Measurements from ENCODE around the gene NFASC. TPM values are rescaled to one million over a fixed set of nuclear protein-coding genes. Genes with fewer than 3 reads are reported as not detected.

NFASC gene
- polyA plus RNA-seq, 1 donor from 2014 or later: 0.50 TPM

GRCh38 chr1:204889681-204890383 is 19.2 kb downstream of the NFASC start:
- H3K36me3 Mint-ChIP-seq: no peaks in the 10 kb centered on the region
- H3K27me3 Mint-ChIP-seq: peaks cover 10% of the 10 kb centered on the region
- H3K27ac Mint-ChIP-seq: no peak overlapping the region
- peaks cover 4 to 7% (median 6%) of the 10 kb centered on the region in 3 donors for H3K4me1 Mint-ChIP-seq
- H3K9me3 Mint-ChIP-seq: no peaks in the 10 kb centered on the region
- H3K4me3 Mint-ChIP-seq: no peak overlapping the region

- no peak overlapping the region for H3K4me3 Mint-ChIP-seq
- no peak overlapping the region for H3K27ac Mint-ChIP-seq
- peaks cover 11% of the 10 kb centered on the region for H3K27me3 Mint-ChIP-seq
- peaks cover 2% of the 10 kb centered on the region for H3K36me3 Mint-ChIP-seq
- H3K9me3 Mint-ChIP-seq: no peaks in the 10 kb centered on the region
- H3K4me1 Mint-ChIP-seq: peaks cover 4 to 7% (median 6%) of the 10 kb centered on the region in 3 donors
Measured at GRCh38 chr1:204891860-204892259, 21.2 kb downstream of the NFASC start.

- peaks cover 16% of the 10 kb centered on the region for H3K27me3 Mint-ChIP-seq
- peaks cover 2% of the 10 kb centered on the region for H3K36me3 Mint-ChIP-seq
Measured at GRCh38 chr1:204894031-204894430, 23.4 kb downstream of the NFASC start.

GRCh38 chr1:204894606-204895005 is 23.9 kb downstream of the NFASC start:
- no peak overlapping the region for H3K4me3 Mint-ChIP-seq
- H3K9me3 Mint-ChIP-seq: no peaks in the 10 kb centered on the region
- H3K27ac Mint-ChIP-seq: no peak overlapping the region
- peaks cover 16% of the 10 kb centered on the region for H3K27me3 Mint-ChIP-seq
- peaks cover 3 to 7% (median 5%) of the 10 kb centered on the region in 3 donors for H3K4me1 Mint-ChIP-seq
- peaks cover 2% of the 10 kb centered on the region for H3K36me3 Mint-ChIP-seq

More at GRCh38 chr1:204894031-204894430, 23.4 kb downstream of the NFASC start:
- Mint-ChIP-seq H3K9me3 (no peaks in the 10 kb centered on the region), H3K4me3 (no peak overlapping the region), H3K27ac (no peak overlapping the region), H3K4me1 (peaks cover 3 to 7% (median 6%) of the 10 kb centered on the region in 3 donors)

GRCh38 chr1:204896023-204896422 is 25.4 kb downstream of the NFASC start:
- no peak overlapping the region for H3K4me3 Mint-ChIP-seq
- H3K9me3 Mint-ChIP-seq: no peaks in the 10 kb centered on the region
- H3K27ac Mint-ChIP-seq: no peak overlapping the region
- H3K36me3 Mint-ChIP-seq: peaks cover 2% of the 10 kb centered on the region
- H3K27me3 Mint-ChIP-seq: peaks cover 16% of the 10 kb centered on the region
- H3K4me1 Mint-ChIP-seq: no peaks in the 10 kb centered on the region

- Mint-ChIP-seq H3K9me3 (no peaks in the 10 kb centered on the region), H3K27me3 (peaks cover 16% of the 10 kb centered on the region), H3K36me3 (peaks cover 2% of the 10 kb centered on the region), H3K4me1 (no peaks in the 10 kb centered on the region), H3K27ac (no peak overlapping the region), H3K4me3 (no peak overlapping the region)
Measured at GRCh38 chr1:204896787-204897469, 26.3 kb downstream of the NFASC start.

- peak overlapping the region in 1 of 4 donors; percentile 20 for H3K4me3 Mint-ChIP-seq
- H3K27ac Mint-ChIP-seq: no peak overlapping the region
- H3K9me3 Mint-ChIP-seq: no peaks in the 10 kb centered on the region
- H3K4me1 Mint-ChIP-seq: peaks cover 0 to 4% (median 1%) of the 10 kb centered on the region in 3 donors
- H3K27me3 Mint-ChIP-seq: peaks cover 14% of the 10 kb centered on the region
- H3K36me3 Mint-ChIP-seq: peaks cover 2% of the 10 kb centered on the region
Measured at GRCh38 chr1:204900721-204901120, 30.1 kb downstream of the NFASC start.

- no peaks in the 10 kb centered on the region for H3K36me3 Mint-ChIP-seq
- H3K27me3 Mint-ChIP-seq: peaks cover 7% of the 10 kb centered on the region
- no peak overlapping the region for H3K27ac Mint-ChIP-seq
- no peaks in the 10 kb centered on the region for H3K9me3 Mint-ChIP-seq
- H3K4me3 Mint-ChIP-seq: no peak overlapping the region
- H3K4me1 Mint-ChIP-seq: peaks cover 0 to 4% (median 1%) of the 10 kb centered on the region in 3 donors
Measured at GRCh38 chr1:204902671-204903070, 32.0 kb downstream of the NFASC start.

- no peak overlapping the region for H3K4me3 Mint-ChIP-seq
- H3K36me3 Mint-ChIP-seq: no peaks in the 10 kb centered on the region
- no peaks in the 10 kb centered on the region for H3K9me3 Mint-ChIP-seq
- H3K27me3 Mint-ChIP-seq: peaks cover 3% of the 10 kb centered on the region
- peaks cover under 1 to 6% (median 1%) of the 10 kb centered on the region in 3 donors for H3K4me1 Mint-ChIP-seq
- no peak overlapping the region for H3K27ac Mint-ChIP-seq
Measured at GRCh38 chr1:204904228-204904810, 33.7 kb downstream of the NFASC start.

GRCh38 chr1:204909109-204909508 is 38.4 kb downstream of the NFASC start:
- Mint-ChIP-seq H3K36me3 (no peaks in the 10 kb centered on the region), H3K27me3 (peaks cover 10% of the 10 kb centered on the region), H3K4me3 (no peak overlapping the region), H3K4me1 (peaks cover 0 to 18% (median 3%) of the 10 kb centered on the region in 3 donors), H3K27ac (peak overlapping the region in 1 of 3 donors; percentile 4), H3K9me3 (no peaks in the 10 kb centered on the region)

- peaks cover 0 to 6% (median 1%) of the 10 kb centered on the region in 3 donors for H3K4me1 Mint-ChIP-seq
- H3K27ac Mint-ChIP-seq: peak overlapping the region in 1 of 3 donors; percentile 65
- H3K9me3 Mint-ChIP-seq: peaks cover 0 to 4% (median 2%) of the 10 kb centered on the region in 3 donors
- no peak overlapping the region for H3K4me3 Mint-ChIP-seq
- H3K36me3 Mint-ChIP-seq: peaks cover 3% of the 10 kb centered on the region
- H3K27me3 Mint-ChIP-seq: peaks cover 9% of the 10 kb centered on the region
Measured at GRCh38 chr1:204915861-204916495, 45.3 kb downstream of the NFASC start.

GRCh38 chr1:204917802-204918201 is 47.1 kb downstream of the NFASC start:
- Mint-ChIP-seq H3K4me1 (no peaks in the 10 kb centered on the region), H3K9me3 (peaks cover 0 to 4% (median 2%) of the 10 kb centered on the region in 3 donors), H3K36me3 (peaks cover 3% of the 10 kb centered on the region), H3K27me3 (peaks cover 11% of the 10 kb centered on the region), H3K27ac (no peak overlapping the region), H3K4me3 (no peak overlapping the region)

- H3K9me3 Mint-ChIP-seq: peaks cover 0 to 2% (median 0%) of the 10 kb centered on the region in 3 donors
- H3K36me3 Mint-ChIP-seq: no peaks in the 10 kb centered on the region
- peaks cover 9% of the 10 kb centered on the region for H3K27me3 Mint-ChIP-seq
- H3K27ac Mint-ChIP-seq: no peak overlapping the region
- no peaks in the 10 kb centered on the region for H3K4me1 Mint-ChIP-seq
- H3K4me3 Mint-ChIP-seq: no peak overlapping the region
Measured at GRCh38 chr1:204920511-204920910, 49.8 kb downstream of the NFASC start.

- Mint-ChIP-seq H3K27ac (no peak overlapping the region), H3K27me3 (peaks cover 9% of the 10 kb centered on the region), H3K4me1 (no peaks in the 10 kb centered on the region), H3K36me3 (no peaks in the 10 kb centered on the region), H3K4me3 (no peak overlapping the region), H3K9me3 (peaks cover 0 to 2% (median 0%) of the 10 kb centered on the region in 3 donors)
Measured at GRCh38 chr1:204920967-204921366, 50.3 kb downstream of the NFASC start.
